Kidney epithelial cell (primary cell): ENCODE results near the gene MORN1. TPM values are rescaled to one million over a fixed set of nuclear protein-coding genes. Genes with fewer than 3 reads are reported as not detected.

Experiments used
- DNase-seq: peaks from one replicate; pipeline ENCODE4 v3.0.0-alpha.2; 2010; ENCODE audit warnings: low read depth
- H3K27me3 ChIP-seq: 2 replicates; pipeline ENCODE4 v1.6.0; 2011; ENCODE audit warnings: low read length; ENCODE audit not compliant: control insufficient read depth, insufficient read depth
- H3K36me3 ChIP-seq: 2 replicates; pipeline ENCODE4 v1.5.1; 2011; ENCODE audit warnings: low read length; ENCODE audit not compliant: control insufficient read depth, insufficient read depth
- H3K4me3 ChIP-seq: 2 replicates; pipeline ENCODE4 v1.5.1; 2011; ENCODE audit warnings: low read depth, mild to moderate bottlenecking, control low read depth, low read length
- total RNA-seq: library from RNA; depleted of rRNA; stranded (reverse); fragments of >200 nt; gene quantifications from 2 replicates; pipeline ENCODE4 v1.2.3, GENCODE V29; 2015
- TF ChIP-seq, protein P1 (sequence below): IDR thresholded peaks from 2 replicates; pipeline ENCODE4 v1.5.1; 2011; ENCODE audit warnings: mild to moderate bottlenecking, moderate library complexity, low read length, control low read depth, inconsistent platforms; ENCODE audit not compliant: insufficient read depth, poor library complexity, severe bottlenecking

MORN1 gene
- total RNA-seq, 1 donor from 2014 or later: 8.4 TPM

DNA sequence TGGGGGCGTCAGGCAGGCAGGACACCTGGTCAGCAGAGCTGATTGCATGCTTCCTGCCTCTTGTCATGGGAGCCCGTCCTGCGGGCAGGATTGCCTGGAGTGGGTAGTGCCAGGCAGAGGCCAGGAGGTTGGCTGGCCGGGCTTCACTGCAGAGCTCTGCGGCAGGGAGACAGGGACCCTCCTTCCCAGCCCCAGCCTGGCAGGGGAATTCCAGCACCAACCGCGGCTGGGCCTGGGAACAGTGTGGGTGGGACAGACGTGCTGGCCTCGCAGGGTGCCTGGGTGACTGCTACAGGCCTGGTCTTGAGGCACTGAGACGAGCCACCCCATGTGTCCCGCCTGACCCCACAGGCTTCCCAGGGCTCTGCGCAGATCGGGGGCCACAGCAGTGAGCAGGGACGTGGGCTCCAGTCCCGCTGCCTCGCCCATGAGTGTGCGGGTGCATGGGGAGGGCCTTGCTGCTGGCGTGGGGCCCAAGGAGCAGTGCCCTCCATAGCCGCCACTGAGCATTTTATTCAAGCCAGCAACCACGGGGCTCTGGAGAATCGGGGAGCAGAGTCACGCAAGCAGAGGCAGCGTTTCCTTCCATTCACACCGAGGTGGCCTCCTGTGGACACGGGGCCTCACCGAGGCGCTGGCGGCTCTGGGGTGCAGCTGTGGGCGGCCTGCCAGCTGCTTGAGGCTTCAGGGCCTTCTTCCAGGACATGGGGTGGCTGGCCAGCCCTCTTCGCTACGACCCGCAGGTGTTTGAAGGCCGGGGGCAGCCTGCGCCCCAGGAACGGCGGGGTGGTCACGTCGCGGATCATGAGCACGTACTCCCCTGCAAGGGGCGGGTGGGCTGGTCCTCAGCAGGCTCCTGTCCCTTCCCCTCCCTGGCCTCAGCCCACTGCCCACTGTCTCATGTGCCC lies 70.3 kb downstream of the MORN1 start:
- H3K27me3 ChIP-seq: peaks cover 8% of the 10 kb centered on the region
- H3K36me3 ChIP-seq: no peaks in the 10 kb centered on the region
- H3K4me3 ChIP-seq: no peak overlapping the region
- TF ChIP-seq, protein P1, sequence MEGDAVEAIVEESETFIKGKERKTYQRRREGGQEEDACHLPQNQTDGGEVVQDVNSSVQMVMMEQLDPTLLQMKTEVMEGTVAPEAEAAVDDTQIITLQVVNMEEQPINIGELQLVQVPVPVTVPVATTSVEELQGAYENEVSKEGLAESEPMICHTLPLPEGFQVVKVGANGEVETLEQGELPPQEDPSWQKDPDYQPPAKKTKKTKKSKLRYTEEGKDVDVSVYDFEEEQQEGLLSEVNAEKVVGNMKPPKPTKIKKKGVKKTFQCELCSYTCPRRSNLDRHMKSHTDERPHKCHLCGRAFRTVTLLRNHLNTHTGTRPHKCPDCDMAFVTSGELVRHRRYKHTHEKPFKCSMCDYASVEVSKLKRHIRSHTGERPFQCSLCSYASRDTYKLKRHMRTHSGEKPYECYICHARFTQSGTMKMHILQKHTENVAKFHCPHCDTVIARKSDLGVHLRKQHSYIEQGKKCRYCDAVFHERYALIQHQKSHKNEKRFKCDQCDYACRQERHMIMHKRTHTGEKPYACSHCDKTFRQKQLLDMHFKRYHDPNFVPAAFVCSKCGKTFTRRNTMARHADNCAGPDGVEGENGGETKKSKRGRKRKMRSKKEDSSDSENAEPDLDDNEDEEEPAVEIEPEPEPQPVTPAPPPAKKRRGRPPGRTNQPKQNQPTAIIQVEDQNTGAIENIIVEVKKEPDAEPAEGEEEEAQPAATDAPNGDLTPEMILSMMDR: no peak
- no peak for DNase-seq

DNA sequence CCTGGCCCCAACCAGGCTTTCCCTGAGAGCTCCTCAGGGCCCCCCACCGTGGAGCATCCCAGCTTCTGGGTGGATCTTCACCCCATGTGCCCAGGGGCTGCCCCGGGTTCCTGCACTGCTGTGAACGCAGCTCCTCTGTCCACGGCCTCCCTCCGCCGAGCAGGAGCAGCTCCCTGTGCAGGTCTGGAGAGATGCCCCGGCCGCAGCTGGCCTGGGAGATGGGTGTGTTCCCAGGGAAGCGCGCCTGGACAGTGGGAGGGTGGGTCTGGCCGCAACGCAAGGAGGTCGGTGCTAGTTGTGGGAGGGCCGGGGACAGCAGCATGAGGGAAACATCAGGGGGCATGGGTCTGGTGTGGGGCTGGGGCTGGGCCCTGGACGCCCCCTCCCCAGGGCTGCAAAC lies 71.3 kb downstream of the MORN1 start:
- Histone ChIP-seq H3K36me3 (no peaks in the 10 kb centered on the region), H3K27me3 (peaks cover 8% of the 10 kb centered on the region), H3K4me3 (no peak overlapping the region)
- DNase-seq: no peak
- TF ChIP-seq, protein P1: no peak

DNA sequence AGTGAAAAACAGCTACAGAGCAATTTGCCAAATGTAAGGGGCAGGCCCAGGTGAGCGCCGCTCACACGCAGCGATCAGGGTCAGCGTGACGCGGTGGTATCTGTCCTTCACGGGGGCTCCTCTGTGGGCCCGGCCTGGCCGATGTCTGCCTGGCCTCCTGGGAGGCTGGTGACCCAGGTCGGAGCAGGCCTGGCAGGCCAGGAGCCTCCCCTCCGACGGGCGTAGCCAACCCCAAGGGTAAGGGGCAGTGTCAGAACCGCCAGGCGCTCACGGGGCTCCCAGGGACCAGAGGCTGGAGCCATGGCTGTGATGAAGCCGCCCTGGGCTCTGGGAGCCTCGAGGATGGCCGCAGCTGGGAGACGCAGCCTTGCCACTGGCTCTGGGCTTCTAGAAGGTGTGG lies 72.1 kb downstream of the MORN1 start:
- no peak for DNase-seq
- peaks cover 4% of the 10 kb centered on the region for H3K27me3 ChIP-seq
- no peak overlapping the region for H3K4me3 ChIP-seq
- TF ChIP-seq, protein P1: no peak
- H3K36me3 ChIP-seq: no peaks in the 10 kb centered on the region

DNA sequence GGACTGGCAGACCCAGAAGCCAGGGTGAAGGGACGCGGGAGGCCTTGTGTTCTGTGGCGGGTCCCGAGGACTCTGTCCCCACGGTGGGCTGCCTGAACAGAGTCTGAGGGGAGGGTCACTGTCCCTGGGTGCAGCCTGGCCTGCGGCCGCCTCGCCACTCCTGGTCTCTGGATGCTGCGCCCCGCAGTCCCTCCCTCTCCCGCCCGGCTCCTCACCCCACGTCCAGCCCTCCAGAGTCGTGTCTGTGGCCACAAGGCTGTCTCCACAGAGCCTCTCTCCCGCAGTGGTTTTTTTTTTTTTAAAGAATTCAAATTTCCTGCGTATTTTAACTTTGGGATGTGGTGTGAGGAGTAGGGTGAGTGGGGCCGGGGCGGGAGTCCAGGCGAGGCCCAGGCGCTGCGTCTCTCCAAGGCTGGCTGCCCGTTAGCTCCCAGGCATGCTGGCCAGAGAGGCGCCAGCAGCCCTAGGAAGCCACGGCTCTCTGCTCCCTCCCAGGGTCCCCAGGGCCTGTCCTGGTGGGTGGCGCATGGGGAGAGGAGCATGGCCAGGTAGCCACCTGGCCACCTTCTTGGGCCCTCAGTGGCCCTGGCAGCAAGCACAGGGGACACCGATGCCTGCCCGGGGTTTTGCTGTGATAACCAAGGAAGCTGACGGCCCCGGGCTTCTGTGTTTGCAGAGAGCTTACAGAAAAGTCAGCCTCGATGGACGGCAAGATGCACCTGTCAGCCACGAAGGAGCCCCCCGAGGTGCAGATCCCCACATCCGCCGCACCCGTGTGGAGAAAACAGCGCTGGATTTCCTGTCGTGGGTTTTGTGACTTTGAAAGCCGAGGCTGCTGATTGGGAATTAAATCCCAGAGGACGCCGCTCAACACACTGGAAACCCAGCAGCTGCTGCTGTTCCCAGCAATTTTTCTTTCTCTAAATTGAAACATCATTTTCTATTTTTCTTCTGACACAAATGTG lies 72.8 kb downstream of the MORN1 start:
- peaks cover 3% of the 10 kb centered on the region for H3K27me3 ChIP-seq

DNA sequence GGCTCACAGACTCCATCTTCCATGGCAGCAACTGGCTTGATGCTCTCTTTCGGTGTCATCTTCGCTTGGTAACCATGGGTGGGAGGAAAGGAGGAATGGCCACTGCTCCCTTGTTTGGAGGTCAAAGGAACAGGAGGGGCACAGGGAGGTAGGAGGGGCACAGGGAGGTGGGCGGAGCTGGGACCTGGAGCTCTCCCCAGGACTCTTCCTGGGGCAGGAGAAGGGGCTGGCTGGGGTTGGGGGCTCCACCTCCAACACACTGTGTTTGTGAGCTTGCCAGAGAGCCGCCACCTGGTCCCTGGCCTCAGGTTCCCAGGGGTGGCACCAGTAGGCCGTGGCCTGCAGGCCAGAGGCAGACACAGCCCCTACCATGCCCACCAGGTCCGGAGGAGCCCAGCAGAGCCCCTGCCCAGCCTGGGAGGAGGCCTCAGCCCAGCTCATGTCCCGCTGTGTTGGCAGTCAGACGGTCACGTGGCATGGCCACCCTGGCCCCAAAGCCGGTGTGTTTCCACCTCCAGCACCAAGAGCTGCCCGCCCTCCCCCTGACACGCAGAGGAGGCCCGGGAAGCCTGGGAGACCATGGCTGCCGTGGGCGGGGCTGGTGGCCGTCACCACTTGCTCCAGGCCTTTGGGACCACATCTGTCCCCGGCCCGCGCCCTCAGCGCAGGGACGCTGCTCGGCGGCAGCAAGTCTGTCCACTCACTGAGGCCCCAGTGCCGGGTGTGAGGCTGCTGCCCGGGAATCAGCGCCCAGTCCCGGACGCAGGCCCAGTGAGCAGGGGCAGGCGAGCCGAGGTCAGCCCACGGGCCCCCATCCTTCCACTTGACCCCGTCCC lies 73.9 kb downstream of the MORN1 start:
- H3K36me3 ChIP-seq: no peaks in the 10 kb centered on the region
- DNase-seq: no peak
- no peak overlapping the region for H3K4me3 ChIP-seq
- TF ChIP-seq, protein P1: no peak
- H3K27me3 ChIP-seq: no peaks in the 10 kb centered on the region

More for the DNA sequence above, 72.8 kb downstream of the MORN1 start:
- TF ChIP-seq, protein P1: no peak
- Histone ChIP-seq H3K36me3 (no peaks in the 10 kb centered on the region), H3K4me3 (no peak overlapping the region)
- DNase-seq: no peak
